Adrenal gland (tissue), 5 donors: ENCODE data around the gene CYFIP1.

Experiments
- POLR2A ChIP-seq, 2 donors: fragments of 450-650 bp; IDR thresholded peaks; one replicate each; pipeline ENCODE4 v1.6.1; 2017; ENCODE audit warnings: antibody characterized with exemption in 2 of 2, mild to moderate bottlenecking in 2 of 2, moderate library complexity in 1 of 2
- TF ChIP-seq, protein P1 (sequence below), 6 experiments: fragments of 450-650 bp in 4 of 6; fragments of 200-600 bp in 2 of 6; sonication (generic) in 1 of 6; IDR thresholded peaks; 1 replicate in 5 of 6; 2 replicates in 1 of 6; pipeline versions ENCODE4 v1.5.1 to v1.8.0; 2016 to 2021; ENCODE audit warnings: antibody characterized with exemption in 6 of 6, mild to moderate bottlenecking in 2 of 6, moderate library complexity in 1 of 6
- donor health status: DM: no; HTN: no; CAD: no.

DNA sequence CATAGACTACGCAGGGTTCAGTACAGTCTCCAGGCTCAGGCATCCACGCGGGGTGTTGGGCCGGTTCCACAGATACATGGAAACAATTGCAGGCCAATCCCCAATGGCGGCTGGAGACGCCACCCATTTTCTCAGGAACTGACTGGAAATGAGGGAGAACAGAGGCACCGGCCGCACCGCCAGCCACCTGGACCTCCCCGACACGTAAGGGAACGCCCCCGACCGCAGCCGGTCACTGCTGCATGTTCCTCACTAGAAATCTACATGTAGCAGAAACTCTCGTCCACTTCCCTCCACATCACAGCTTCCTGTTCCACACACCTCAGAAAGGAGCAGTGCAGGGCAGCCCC, 29.2 kb downstream of the CYFIP1 start:
- no peak for TF ChIP-seq POLR2A (IDR thresholded peaks at IDR 0.05)
- TF ChIP-seq, protein P1, sequence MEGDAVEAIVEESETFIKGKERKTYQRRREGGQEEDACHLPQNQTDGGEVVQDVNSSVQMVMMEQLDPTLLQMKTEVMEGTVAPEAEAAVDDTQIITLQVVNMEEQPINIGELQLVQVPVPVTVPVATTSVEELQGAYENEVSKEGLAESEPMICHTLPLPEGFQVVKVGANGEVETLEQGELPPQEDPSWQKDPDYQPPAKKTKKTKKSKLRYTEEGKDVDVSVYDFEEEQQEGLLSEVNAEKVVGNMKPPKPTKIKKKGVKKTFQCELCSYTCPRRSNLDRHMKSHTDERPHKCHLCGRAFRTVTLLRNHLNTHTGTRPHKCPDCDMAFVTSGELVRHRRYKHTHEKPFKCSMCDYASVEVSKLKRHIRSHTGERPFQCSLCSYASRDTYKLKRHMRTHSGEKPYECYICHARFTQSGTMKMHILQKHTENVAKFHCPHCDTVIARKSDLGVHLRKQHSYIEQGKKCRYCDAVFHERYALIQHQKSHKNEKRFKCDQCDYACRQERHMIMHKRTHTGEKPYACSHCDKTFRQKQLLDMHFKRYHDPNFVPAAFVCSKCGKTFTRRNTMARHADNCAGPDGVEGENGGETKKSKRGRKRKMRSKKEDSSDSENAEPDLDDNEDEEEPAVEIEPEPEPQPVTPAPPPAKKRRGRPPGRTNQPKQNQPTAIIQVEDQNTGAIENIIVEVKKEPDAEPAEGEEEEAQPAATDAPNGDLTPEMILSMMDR (IDR thresholded peaks at IDR 0.05): no peak
